Endothelial cell of umbilical vein (primary cell): Measurements from ENCODE around the gene TLCD2. TPM values are rescaled to one million over a fixed set of nuclear protein-coding genes. Genes with fewer than 3 reads are reported as not detected.
"Not testable (repeated sequence)": the region's sequence is repeated elsewhere in the genome, so short reads cannot be mapped to it uniquely, and the experiment has no call there.

Experiments
- BruUV-seq: library from RNA; stranded (reverse); fragments of 400-500 nt; replicated peaks from 2 replicates; lab custom pipeline; 2021; lab: Mats Ljungman, UMichigan
- CTCF ChIA-PET: fragments of 300-600, 350-600 bp; sonication (Branson Sonifier 250); formaldehyde crosslinking; loops from one replicate; lab custom pipeline; 2021; ENCODE audit warnings: antibody characterized with exemption, inconsistent platforms; lab: Charles Lee
- POLR2A ChIA-PET: fragments of 300-600, 350-600 bp; sonication (Branson Sonifier 250); formaldehyde crosslinking; loops from one replicate; lab custom pipeline; 2021; ENCODE audit warnings: antibody characterized with exemption, inconsistent platforms; lab: Charles Lee
- DNase-seq: peaks from one replicate; pipeline ENCODE4 v3.0.0-alpha.2; 2011; ENCODE audit warnings: low read depth, low spot score
- FAIRE-seq: peaks from 2 replicates; lab custom pipeline; 2011; peaks lifted over from hg19 to GRCh38; lab: Jason Lieb, UNC
- H2AFZ ChIP-seq: 2 replicates; pipeline ENCODE4 v1.6.0; 2012; ENCODE audit warnings: low read depth, low read length, control low read depth, inconsistent platforms
- H3K27ac ChIP-seq: 2 replicates; pipeline ENCODE4 v1.5.1; 2011; ENCODE audit warnings: low read depth, mild to moderate bottlenecking, control low read depth, low read length, moderate library complexity; ENCODE audit not compliant: insufficient read depth
- H3K27me3 ChIP-seq, 2 experiments: 2 replicates each; pipeline versions ENCODE4 v1.6.0 to v1.6.1; 2011; ENCODE audit warnings: low read length in 2 of 2, mixed read lengths in 1 of 2; ENCODE audit not compliant: control insufficient read depth in 2 of 2, insufficient read depth in 2 of 2
- H3K36me3 ChIP-seq, 2 experiments: 2 replicates in 1 of 2; 3 replicates in 1 of 2; pipeline ENCODE4 v1.5.1; 2011; ENCODE audit warnings: low read length in 2 of 2, mild to moderate bottlenecking in 1 of 2, moderate library complexity in 1 of 2; ENCODE audit not compliant: control insufficient read depth in 2 of 2, insufficient read depth in 2 of 2; ENCODE audit errors: extremely low read depth in 1 of 2
- H3K4me1 ChIP-seq: 3 replicates; pipeline ENCODE4 v1.5.1; 2011; ENCODE audit warnings: mild to moderate bottlenecking, low read length; ENCODE audit not compliant: control insufficient read depth, insufficient read depth; ENCODE audit errors: extremely low read depth
- H3K4me2 ChIP-seq: 2 replicates; pipeline ENCODE4 v1.6.1; 2011; ENCODE audit warnings: low read length, control low read depth, mixed read lengths; ENCODE audit not compliant: insufficient read depth
- H3K4me3 ChIP-seq, 3 experiments: fragments of 200-600 bp in 1 of 3; sonication (generic), shearing (Covaris generic) in 1 of 3; replicated peaks in 1 of 3; 2 replicates each; pipeline ENCODE4 v1.5.1; 2011 to 2016; ENCODE audit warnings: control low read depth in 3 of 3, low read length in 3 of 3, mild to moderate bottlenecking in 2 of 3, inconsistent platforms in 1 of 3, low read depth in 1 of 3, moderate library complexity in 1 of 3; ENCODE audit not compliant: insufficient read depth in 1 of 3
- H3K79me2 ChIP-seq: 2 replicates; pipeline ENCODE4 v1.6.0; 2012; ENCODE audit warnings: low read length, inconsistent platforms; ENCODE audit not compliant: control insufficient read depth, insufficient read depth
- H3K9ac ChIP-seq: replicated peaks from 2 replicates; pipeline ENCODE3; 2011; ENCODE audit warnings: low read length, control low read depth; ENCODE audit not compliant: insufficient read depth; ENCODE audit errors: extremely low read depth
- H3K9me1 ChIP-seq: replicated peaks from 3 replicates; pipeline ENCODE4 v1.6.0; 2011; ENCODE audit warnings: mild to moderate bottlenecking, low read length; ENCODE audit not compliant: control insufficient read depth, insufficient read depth; ENCODE audit errors: extremely low read depth
- H3K9me3 ChIP-seq: replicated peaks from 2 replicates; pipeline ENCODE4 v1.5.1; 2012; ENCODE audit warnings: low read length, inconsistent platforms; ENCODE audit not compliant: control insufficient read depth, insufficient read depth
- H4K20me1 ChIP-seq: replicated peaks from 2 replicates; pipeline ENCODE3; 2011; ENCODE audit warnings: mild to moderate bottlenecking, low read length; ENCODE audit not compliant: control insufficient read depth, insufficient read depth; ENCODE audit errors: extremely low read depth
- EZH2 ChIP-seq: IDR thresholded peaks from 2 replicates; pipeline ENCODE4 v1.6.1; 2012; ENCODE audit warnings: borderline replicate concordance, low read depth, mild to moderate bottlenecking, moderate library complexity, low read length, inconsistent platforms; ENCODE audit not compliant: severe bottlenecking
- FOS ChIP-seq: IDR thresholded peaks from 2 replicates; pipeline ENCODE4 v1.6.1; 2011; ENCODE audit warnings: mild to moderate bottlenecking, low read length, moderate library complexity, borderline replicate concordance; ENCODE audit not compliant: insufficient read depth
- GATA2 ChIP-seq: IDR thresholded peaks from 2 replicates; pipeline ENCODE4 v1.7.0; 2011; ENCODE audit warnings: low read depth, mild to moderate bottlenecking, moderate library complexity, mixed read lengths, low read length; ENCODE audit not compliant: insufficient read length, insufficient read depth
- JUN ChIP-seq: IDR thresholded peaks from 2 replicates; pipeline ENCODE4 v1.6.1; 2011; ENCODE audit warnings: borderline replicate concordance, low read depth; ENCODE audit not compliant: insufficient read length, insufficient read depth
- MAX ChIP-seq: IDR thresholded peaks from 2 replicates; pipeline ENCODE4 v1.6.1; 2011; ENCODE audit not compliant: insufficient read depth, insufficient read length
- MYC ChIP-seq: IDR thresholded peaks from one replicate; pipeline ENCODE4 v1.6.1; 2011; ENCODE audit warnings: mild to moderate bottlenecking, low read depth, low read length
- POLR2A ChIP-seq: IDR thresholded peaks from 2 replicates; pipeline ENCODE4 v1.6.1; 2012; ENCODE audit warnings: low read depth, mild to moderate bottlenecking, control low read depth, low read length
- POLR2AphosphoS5 ChIP-seq: IDR thresholded peaks from 2 replicates; pipeline ENCODE4 v1.6.1; 2012; ENCODE audit warnings: low read depth, mild to moderate bottlenecking, control low read depth, low read length, moderate library complexity; ENCODE audit not compliant: insufficient read depth
- dilution Hi-C: fragments of 300-500 bp; cut with MboI; formaldehyde crosslinking; loops from one replicate; pipeline ENCODE4 v1.15.0; 2019; ENCODE audit warnings: low sequenced_read_pairs; ENCODE audit not compliant: extremely low pct_ligation_motif_present
- intact Hi-C: fragments of 100-400 bp; cut with micrococcal nuclease; formaldehyde crosslinking; loops from one replicate; pipeline ENCODE4 v1.10.0; 2022
- polyA plus RNA-seq, 4 experiments: library from polyadenylated mRNA; depleted of rRNA in 3 of 4; stranded (reverse) in 3 of 4; unstranded in 1 of 4; fragments of >200 nt; gene quantifications; 2 replicates each; pipeline versions ENCODE4 v1.2.1 to v1.2.3, GENCODE V29; 2011 to 2012; ENCODE audit warnings: missing spikeins in 1 of 4
- total RNA-seq: library from RNA; stranded (reverse); gene quantifications from 2 replicates; pipeline ENCODE4 v1.2.3, GENCODE V29; 2021
- TF ChIP-seq, protein P1 (sequence below), 2 donors: IDR thresholded peaks; 1 replicate in 1 of 2; 2 replicates in 1 of 2; pipeline ENCODE4 v1.5.1; 2011; ENCODE audit warnings: low read length in 2 of 2, mild to moderate bottlenecking in 2 of 2, moderate library complexity in 2 of 2, control low read depth in 1 of 2, inconsistent platforms in 1 of 2, low read depth in 1 of 2; ENCODE audit not compliant: insufficient read depth in 1 of 2; ENCODE audit errors: extremely low read depth in 1 of 2

TLCD2 gene
- total and polyA plus RNA-seq, 2 donors (not counting 3 experiments of a cell fraction or from before 2014, with no cell fraction given), result 0.72 to 2.1 TPM

DNA sequence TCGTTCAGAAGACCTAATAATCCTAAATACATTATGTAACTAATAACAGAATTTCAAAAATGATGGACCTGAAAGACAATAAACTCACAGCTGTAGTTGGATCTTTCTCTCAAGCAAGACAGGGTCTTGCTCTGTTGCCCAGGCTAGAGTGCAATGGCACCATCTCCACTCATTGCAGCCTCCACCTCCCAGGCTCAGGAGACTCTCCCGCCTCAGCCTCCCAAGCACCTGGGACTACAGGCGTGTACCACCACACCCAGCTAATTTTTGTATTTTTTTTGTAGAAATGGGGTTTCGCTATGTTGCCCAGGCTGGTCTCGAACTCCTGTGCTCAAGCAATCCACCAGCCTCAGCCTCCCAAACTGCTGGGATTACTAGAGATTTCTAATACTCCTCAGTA lies 46.2 kb downstream of the TLCD2 start:
- H3K27ac ChIP-seq, H3K4me1 ChIP-seq, H3K4me3 ChIP-seq, CTCF ChIA-PET, H2AFZ ChIP-seq, H3K4me2 ChIP-seq, BruUV-seq, H3K9me1 ChIP-seq, DNase-seq, intact Hi-C loops, H3K27me3 ChIP-seq, FAIRE-seq, H4K20me1 ChIP-seq, dilution Hi-C loops, POLR2A ChIA-PET, H3K9ac ChIP-seq, H3K9me3 ChIP-seq: not testable (repeated sequence)
- Histone ChIP-seq H3K36me3 (peaks cover 40 to 43% of the 10 kb centered on the region in 2 experiments), H3K79me2 (peaks cover 17% of the 10 kb centered on the region)

DNA sequence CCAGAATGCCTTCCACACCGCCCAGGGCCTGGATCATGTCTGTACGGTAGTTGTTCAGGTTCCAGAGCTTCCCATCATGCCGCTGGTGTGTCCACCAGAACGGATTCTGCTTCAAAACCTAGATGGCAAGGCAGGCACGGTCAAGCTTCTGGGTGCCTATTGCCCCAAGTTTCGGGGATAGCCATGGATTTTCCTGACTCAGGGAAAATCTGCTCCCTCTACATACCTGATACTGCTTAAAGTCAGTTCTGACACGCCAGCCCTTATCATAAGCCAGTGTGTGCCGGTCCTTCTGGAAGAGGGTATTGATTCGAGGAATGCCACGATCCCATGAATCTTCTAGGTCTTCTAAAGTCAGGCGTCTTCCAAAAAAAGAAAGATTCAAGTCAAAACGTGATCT lies 49.1 kb downstream of the TLCD2 start:
- dilution Hi-C loops, result no loop called here
- no peak overlapping the region for H2AFZ ChIP-seq
- H3K4me2 ChIP-seq, result no peak overlapping the region
- FAIRE-seq (no peak), DNase-seq (no peak)
- no peak overlapping the region for H3K9ac ChIP-seq
- H3K4me3 ChIP-seq, result no peak overlapping the region
- H3K79me2 ChIP-seq, result peaks cover 6% of the 10 kb centered on the region
- no peak overlapping the region for H3K27ac ChIP-seq
- no peak for TF ChIP-seq MAX
- TF ChIP-seq JUN, result no peak
- no peak for TF ChIP-seq MYC
- TF ChIP-seq, protein P1, sequence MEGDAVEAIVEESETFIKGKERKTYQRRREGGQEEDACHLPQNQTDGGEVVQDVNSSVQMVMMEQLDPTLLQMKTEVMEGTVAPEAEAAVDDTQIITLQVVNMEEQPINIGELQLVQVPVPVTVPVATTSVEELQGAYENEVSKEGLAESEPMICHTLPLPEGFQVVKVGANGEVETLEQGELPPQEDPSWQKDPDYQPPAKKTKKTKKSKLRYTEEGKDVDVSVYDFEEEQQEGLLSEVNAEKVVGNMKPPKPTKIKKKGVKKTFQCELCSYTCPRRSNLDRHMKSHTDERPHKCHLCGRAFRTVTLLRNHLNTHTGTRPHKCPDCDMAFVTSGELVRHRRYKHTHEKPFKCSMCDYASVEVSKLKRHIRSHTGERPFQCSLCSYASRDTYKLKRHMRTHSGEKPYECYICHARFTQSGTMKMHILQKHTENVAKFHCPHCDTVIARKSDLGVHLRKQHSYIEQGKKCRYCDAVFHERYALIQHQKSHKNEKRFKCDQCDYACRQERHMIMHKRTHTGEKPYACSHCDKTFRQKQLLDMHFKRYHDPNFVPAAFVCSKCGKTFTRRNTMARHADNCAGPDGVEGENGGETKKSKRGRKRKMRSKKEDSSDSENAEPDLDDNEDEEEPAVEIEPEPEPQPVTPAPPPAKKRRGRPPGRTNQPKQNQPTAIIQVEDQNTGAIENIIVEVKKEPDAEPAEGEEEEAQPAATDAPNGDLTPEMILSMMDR (IDR thresholded peaks at IDR 0.05; ENCODE audit: extremely low read depth in 1 of 2, insufficient read depth in 1 of 2, low read depth in 1 of 2, low read length in 2 of 2), result no peak
- no peak for TF ChIP-seq EZH2
- no peak for TF ChIP-seq FOS
- TF ChIP-seq POLR2A, result no peak
- no peak for TF ChIP-seq POLR2AphosphoS5
- TF ChIP-seq GATA2, result no peak
- H3K36me3 ChIP-seq, result peaks cover 44 to 50% of the 10 kb centered on the region in 2 experiments
- H4K20me1 ChIP-seq, result no peaks in the 10 kb centered on the region
- POLR2A ChIA-PET, result no interaction called here
- no peaks in the 10 kb centered on the region for H3K27me3 ChIP-seq
- H3K4me1 ChIP-seq, result no peaks in the 10 kb centered on the region
- intact Hi-C loops, result no loop called here
- H3K9me3 ChIP-seq, result no peaks in the 10 kb centered on the region
- no peaks in the 10 kb centered on the region for H3K9me1 ChIP-seq
- CTCF ChIA-PET, result interaction anchor here (1.3 to 3.9 kb wide), 3 partner anchors 8 to 87 kb away, joined by 3 to 23 read pairs (median 4); partner anchors contain the start of gene RILP
- TSS peak; percentile 86 for BruUV-seq
